ENCODE data around the gene THSD7A.

THSD7A gene

DNA sequence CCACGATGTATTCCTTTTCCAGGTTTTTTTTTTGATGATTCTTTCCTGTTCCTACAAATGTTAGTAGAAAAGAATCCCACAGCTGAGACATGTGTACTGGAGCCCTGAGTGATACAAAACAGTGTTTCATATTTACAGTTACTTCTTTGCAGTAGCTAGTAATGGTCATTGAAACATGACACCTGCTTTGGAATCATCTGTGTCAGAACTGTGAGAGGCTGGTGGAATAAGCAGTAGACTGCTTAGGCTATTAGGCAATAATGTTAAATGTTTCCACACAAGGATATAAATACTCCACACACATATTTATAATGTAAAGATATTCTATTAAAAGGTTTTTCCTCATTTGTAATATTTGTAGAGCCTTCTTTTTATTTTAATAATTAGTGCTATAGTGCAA is 394.0 kb downstream of the THSD7A start:
- H2AFZ ChIP-seq (ENCODE audit: low read length), result no peak overlapping the region
- H3K4me3 ChIP-seq (ENCODE audit: low read length), result no peak overlapping the region
- no peak overlapping the region for H3K4me2 ChIP-seq (ENCODE audit: low read depth, low read length)
- H3K4me1 ChIP-seq (ENCODE audit: low read length), result no peaks in the 10 kb centered on the region
- no peak overlapping the region for H3K9ac ChIP-seq (ENCODE audit: low read length)
- no peak overlapping the region for H3K27ac ChIP-seq (ENCODE audit: low read length)
- H3K9me3 ChIP-seq (replicated peaks; ENCODE audit: insufficient read depth, low read length), result no peaks in the 10 kb centered on the region
- no peak for TF ChIP-seq EZH2phosphoT487 (IDR thresholded peaks at IDR 0.05; ENCODE audit: low read length)
- TF ChIP-seq, protein P1, sequence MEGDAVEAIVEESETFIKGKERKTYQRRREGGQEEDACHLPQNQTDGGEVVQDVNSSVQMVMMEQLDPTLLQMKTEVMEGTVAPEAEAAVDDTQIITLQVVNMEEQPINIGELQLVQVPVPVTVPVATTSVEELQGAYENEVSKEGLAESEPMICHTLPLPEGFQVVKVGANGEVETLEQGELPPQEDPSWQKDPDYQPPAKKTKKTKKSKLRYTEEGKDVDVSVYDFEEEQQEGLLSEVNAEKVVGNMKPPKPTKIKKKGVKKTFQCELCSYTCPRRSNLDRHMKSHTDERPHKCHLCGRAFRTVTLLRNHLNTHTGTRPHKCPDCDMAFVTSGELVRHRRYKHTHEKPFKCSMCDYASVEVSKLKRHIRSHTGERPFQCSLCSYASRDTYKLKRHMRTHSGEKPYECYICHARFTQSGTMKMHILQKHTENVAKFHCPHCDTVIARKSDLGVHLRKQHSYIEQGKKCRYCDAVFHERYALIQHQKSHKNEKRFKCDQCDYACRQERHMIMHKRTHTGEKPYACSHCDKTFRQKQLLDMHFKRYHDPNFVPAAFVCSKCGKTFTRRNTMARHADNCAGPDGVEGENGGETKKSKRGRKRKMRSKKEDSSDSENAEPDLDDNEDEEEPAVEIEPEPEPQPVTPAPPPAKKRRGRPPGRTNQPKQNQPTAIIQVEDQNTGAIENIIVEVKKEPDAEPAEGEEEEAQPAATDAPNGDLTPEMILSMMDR (IDR thresholded peaks at IDR 0.05; ENCODE audit: low read length), result no peak
- TF ChIP-seq EZH2 (optimal IDR thresholded peaks at IDR 0.05; ENCODE audit: low read depth, low read length), result no peak
- no peaks in the 10 kb centered on the region for H3F3A ChIP-seq (ENCODE audit: insufficient read depth, low read length)
- DNase-seq, result no peak
- H3K9me2 ChIP-seq (replicated peaks; ENCODE audit: insufficient read depth, low read length), result no peaks in the 10 kb centered on the region
- H4K20me1 ChIP-seq (ENCODE audit: insufficient read depth, low read length), result no peaks in the 10 kb centered on the region
- no peaks in the 10 kb centered on the region for H3K79me2 ChIP-seq (ENCODE audit: low read length)
- no peaks in the 10 kb centered on the region for H3K36me3 ChIP-seq (replicated peaks; ENCODE audit: insufficient read depth, low read length)
- no peaks in the 10 kb centered on the region for H3K27me3 ChIP-seq (replicated peaks; ENCODE audit: insufficient read depth, low read length)

- no peak overlapping the region for H3K4me3 ChIP-seq (ENCODE audit: low read length)
- no peak overlapping the region for H3K9ac ChIP-seq (ENCODE audit: low read length)
- no peaks in the 10 kb centered on the region for H3K27me3 ChIP-seq (replicated peaks; ENCODE audit: insufficient read depth, low read length)
- no peaks in the 10 kb centered on the region for H3K79me2 ChIP-seq (ENCODE audit: low read length)
- no peaks in the 10 kb centered on the region for H3F3A ChIP-seq (ENCODE audit: insufficient read depth, low read length)
- H2AFZ ChIP-seq (ENCODE audit: low read length), result no peak overlapping the region
- TF ChIP-seq, protein P1 (IDR thresholded peaks at IDR 0.05; ENCODE audit: low read length), result no peak
- TF ChIP-seq EZH2phosphoT487 (IDR thresholded peaks at IDR 0.05; ENCODE audit: low read length), result no peak
- TF ChIP-seq EZH2 (optimal IDR thresholded peaks at IDR 0.05; ENCODE audit: low read depth, low read length), result no peak
- no peak overlapping the region for H3K27ac ChIP-seq (ENCODE audit: low read length)
- no peaks in the 10 kb centered on the region for H4K20me1 ChIP-seq (ENCODE audit: insufficient read depth, low read length)
- no peak overlapping the region for H3K4me2 ChIP-seq (ENCODE audit: low read depth, low read length)
- no peak for DNase-seq
- H3K9me3 ChIP-seq (replicated peaks; ENCODE audit: insufficient read depth, low read length), result no peaks in the 10 kb centered on the region
- H3K9me2 ChIP-seq (replicated peaks; ENCODE audit: insufficient read depth, low read length), result no peaks in the 10 kb centered on the region
- H3K36me3 ChIP-seq (replicated peaks; ENCODE audit: insufficient read depth, low read length), result no peaks in the 10 kb centered on the region
- H3K4me1 ChIP-seq (ENCODE audit: low read length), result no peaks in the 10 kb centered on the region
Observed at GRCh38 chr7:11436773-11437524, 395.0 kb downstream of the THSD7A start.

DNA sequence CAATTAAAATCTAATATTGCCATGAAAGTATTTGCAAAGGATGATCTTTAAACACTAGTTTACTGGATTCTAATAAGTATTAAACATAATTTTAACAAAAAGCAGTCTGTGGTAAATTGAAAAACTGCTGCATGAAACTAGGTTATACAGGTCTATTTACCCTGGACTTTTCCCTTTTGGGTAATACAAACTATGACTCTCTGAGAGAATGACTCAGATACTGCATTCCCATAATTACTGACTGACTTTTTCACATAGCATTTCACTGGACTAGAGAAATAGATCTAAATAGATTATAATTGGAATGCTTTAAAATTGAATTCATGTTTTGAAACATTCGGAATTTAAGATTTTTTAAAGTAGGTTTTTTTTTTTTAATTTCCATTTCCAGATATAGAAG is 395.7 kb downstream of the THSD7A start:
- Histone ChIP-seq H3K27ac (ENCODE audit: low read length) (no peak overlapping the region), H2AFZ (ENCODE audit: low read length) (no peak overlapping the region), H3F3A (ENCODE audit: insufficient read depth, low read length) (no peaks in the 10 kb centered on the region), H3K36me3 (replicated peaks; ENCODE audit: insufficient read depth, low read length) (no peaks in the 10 kb centered on the region), H4K20me1 (ENCODE audit: insufficient read depth, low read length) (no peaks in the 10 kb centered on the region), H3K27me3 (replicated peaks; ENCODE audit: insufficient read depth, low read length) (no peaks in the 10 kb centered on the region), H3K4me2 (ENCODE audit: low read depth, low read length) (no peak overlapping the region), H3K9me2 (replicated peaks; ENCODE audit: insufficient read depth, low read length) (no peaks in the 10 kb centered on the region), H3K9me3 (replicated peaks; ENCODE audit: insufficient read depth, low read length) (no peaks in the 10 kb centered on the region), H3K9ac (ENCODE audit: low read length) (no peak overlapping the region), H3K79me2 (ENCODE audit: low read length) (no peaks in the 10 kb centered on the region), H3K4me3 (ENCODE audit: low read length) (no peak overlapping the region), H3K4me1 (ENCODE audit: low read length) (no peaks in the 10 kb centered on the region)
- no peak for DNase-seq
- TF ChIP-seq, protein P1 (IDR thresholded peaks at IDR 0.05; ENCODE audit: low read length), result no peak
- TF ChIP-seq EZH2 (optimal IDR thresholded peaks at IDR 0.05; ENCODE audit: low read depth, low read length) (no peak), EZH2phosphoT487 (IDR thresholded peaks at IDR 0.05; ENCODE audit: low read length) (no peak)
